Activated CD4-positive, alpha-beta memory T cell treated with anti-CD3 and anti-CD28 coated beads, Interleukin-2, amount 10 ng/mL, durations not matched to agents 7 days and 5 days (primary cell): ENCODE data around the gene FSIP1. TPM values are rescaled to one million over a fixed set of nuclear protein-coding genes. Genes with fewer than 3 reads are reported as not detected.

ENCODE experiments used
- CTCF ChIA-PET: fragments of 350-600 bp; sonication (Branson Sonifier 250); formaldehyde crosslinking; loops from one replicate; lab custom pipeline; 2021; ENCODE audit warnings: antibody characterized with exemption, inconsistent platforms; lab: Charles Lee
- POLR2A ChIA-PET: fragments of 350-600 bp; sonication (Branson Sonifier 250); formaldehyde crosslinking; loops from one replicate; lab custom pipeline; 2021; ENCODE audit warnings: antibody characterized with exemption; lab: Charles Lee
- DNase-seq: peaks from one replicate; pipeline ENCODE4 v3.0.0-alpha.2; 2020
- H3K27ac Mint-ChIP-seq: one replicate; pipeline ENCODE4 v1.8.0; 2021; ENCODE audit warnings: mild to moderate bottlenecking, mixed read lengths
- H3K27me3 Mint-ChIP-seq: one replicate; pipeline ENCODE4 v1.8.0; 2021; ENCODE audit warnings: mixed read lengths
- H3K36me3 Mint-ChIP-seq: one replicate; pipeline ENCODE4 v1.8.0; 2021; ENCODE audit warnings: low read depth, mixed read lengths
- H3K4me1 Mint-ChIP-seq: one replicate; pipeline ENCODE4 v1.8.0; 2021; ENCODE audit warnings: mixed read lengths
- H3K4me3 Mint-ChIP-seq: one replicate; pipeline ENCODE4 v1.8.0; 2021; ENCODE audit warnings: mild to moderate bottlenecking, mixed read lengths
- H3K9me3 Mint-ChIP-seq: one replicate; pipeline ENCODE4 v1.8.0; 2021; ENCODE audit warnings: mixed read lengths
- total RNA-seq, 2 experiments: library from RNA; stranded (reverse); gene quantifications; one replicate each; pipeline ENCODE4 v1.2.3, GENCODE V29; 2021

FSIP1 gene
- total RNA-seq, 2 experiments from 2014 or later, result 0.58 to 0.88 TPM

- H3K27ac Mint-ChIP-seq, result no peak overlapping the region
- ChIA-PET POLR2A (interaction anchor here (1.2 to 2.6 kb wide), 3 partner anchors 9 to 19 kb away, joined by 3 to 21 read pairs (median 4); no protein-coding TSS in a partner anchor), CTCF (interaction anchor here (1.7 to 2.1 kb wide), 2 partner anchors 11 to 15 kb away, joined by 5 to 7 read pairs; no protein-coding TSS in a partner anchor)
- H3K4me3 Mint-ChIP-seq, result no peak overlapping the region
- H3K4me1 Mint-ChIP-seq, result peaks cover 19% of the 10 kb centered on the region
- no peak for DNase-seq
- H3K9me3 Mint-ChIP-seq, result peaks cover 43% of the 10 kb centered on the region
- H3K36me3 Mint-ChIP-seq, result peaks cover 52% of the 10 kb centered on the region
- H3K27me3 Mint-ChIP-seq, result peaks cover 5% of the 10 kb centered on the region
Observed at GRCh38 chr15:39610665-39611064, 172.0 kb downstream of the FSIP1 start.

- peaks cover 17% of the 10 kb centered on the region for H3K4me1 Mint-ChIP-seq
- H3K36me3 Mint-ChIP-seq, result peaks cover 45% of the 10 kb centered on the region
- ChIA-PET CTCF (interaction anchor here (1.2 to 2.1 kb wide), 3 partner anchors 14 to 148 kb away, joined by 3 to 7 read pairs (median 5); no protein-coding TSS in a partner anchor), POLR2A (interaction anchor here (1.2 to 3.0 kb wide), 4 partner anchors 8 to 20 kb away, joined by 3 to 19 read pairs (median 6); no protein-coding TSS in a partner anchor)
- no peak overlapping the region for H3K4me3 Mint-ChIP-seq
- peaks cover 38% of the 10 kb centered on the region for H3K9me3 Mint-ChIP-seq
- H3K27ac Mint-ChIP-seq, result no peak overlapping the region
- H3K27me3 Mint-ChIP-seq, result peaks cover 3% of the 10 kb centered on the region
- DNase-seq, result no peak
Observed at GRCh38 chr15:39609166-39609916, 173.3 kb downstream of the FSIP1 start.

- POLR2A ChIA-PET, result interaction anchor here (1.7 to 3.0 kb wide), 2 partner anchors 17 to 21 kb away, joined by 9 to 19 read pairs; no protein-coding TSS in a partner anchor
- H3K4me1 Mint-ChIP-seq, result peaks cover 17% of the 10 kb centered on the region
- peaks cover 31% of the 10 kb centered on the region for H3K9me3 Mint-ChIP-seq
Observed at GRCh38 chr15:39608185-39609139, 174.2 kb downstream of the FSIP1 start.

GRCh38 chr15:39605146-39605545 is 177.5 kb downstream of the FSIP1 start:
- Mint-ChIP-seq H3K4me1 (peaks cover 16% of the 10 kb centered on the region), H3K9me3 (peaks cover 9% of the 10 kb centered on the region), H3K36me3 (peaks cover 17% of the 10 kb centered on the region), H3K27me3 (no peaks in the 10 kb centered on the region), H3K27ac (no peak overlapping the region), H3K4me3 (no peak overlapping the region)
- DNase-seq, result no peak
- POLR2A ChIA-PET, result interaction anchor here (0.7 to 0.9 kb wide), 2 partner anchors 11 to 130 kb away, joined by 3 read pairs; no protein-coding TSS in a partner anchor
- CTCF ChIA-PET, result interaction anchor here (1.0 to 1.5 kb wide), 2 partner anchors 15 to 151 kb away, joined by 3 read pairs; no protein-coding TSS in a partner anchor

More at GRCh38 chr15:39608185-39609139, 174.2 kb downstream of the FSIP1 start:
- CTCF ChIA-PET, result interaction anchor here (0.7 to 1.0 kb wide), 2 partner anchors 16 to 28 kb away, joined by 3 to 4 read pairs; no protein-coding TSS in a partner anchor
- no peak for DNase-seq
- peaks cover 37% of the 10 kb centered on the region for H3K36me3 Mint-ChIP-seq
- H3K27me3 Mint-ChIP-seq, result peaks cover 3% of the 10 kb centered on the region
- H3K4me3 Mint-ChIP-seq, result no peak overlapping the region
- H3K27ac Mint-ChIP-seq, result peak overlapping the region; percentile 34

- CTCF ChIA-PET, result interaction anchor here (1.0 kb wide), 1 partner anchor 155 kb away, joined by 3 read pairs; no protein-coding TSS in a partner anchor
Observed at GRCh38 chr15:39602143-39602542, 180.5 kb downstream of the FSIP1 start.

GRCh38 chr15:39599871-39600270 is 182.8 kb downstream of the FSIP1 start:
- peaks cover 3% of the 10 kb centered on the region for H3K27me3 Mint-ChIP-seq

More at GRCh38 chr15:39602143-39602542, 180.5 kb downstream of the FSIP1 start:
- Mint-ChIP-seq H3K4me1 (no peaks in the 10 kb centered on the region), H3K27me3 (peaks cover 3% of the 10 kb centered on the region), H3K36me3 (no peaks in the 10 kb centered on the region), H3K9me3 (no peaks in the 10 kb centered on the region), H3K27ac (no peak overlapping the region), H3K4me3 (no peak overlapping the region)
- POLR2A ChIA-PET, result no interaction called here
- no peak for DNase-seq

GRCh38 chr15:39598958-39599845 is 183.4 kb downstream of the FSIP1 start:
- peaks cover 3% of the 10 kb centered on the region for H3K27me3 Mint-ChIP-seq
- peaks cover 2% of the 10 kb centered on the region for H3K4me1 Mint-ChIP-seq
- H3K4me3 Mint-ChIP-seq, result no peak overlapping the region
- no peaks in the 10 kb centered on the region for H3K9me3 Mint-ChIP-seq
- ChIA-PET POLR2A (no interaction called here), CTCF (interaction anchor here (1.2 to 1.7 kb wide), 2 partner anchors 31 to 87 kb away, joined by 3 to 5 read pairs; no protein-coding TSS in a partner anchor)
- no peaks in the 10 kb centered on the region for H3K36me3 Mint-ChIP-seq
- H3K27ac Mint-ChIP-seq, result no peak overlapping the region
- no peak for DNase-seq

More at GRCh38 chr15:39599871-39600270, 182.8 kb downstream of the FSIP1 start:
- POLR2A ChIA-PET, result no interaction called here
- H3K36me3 Mint-ChIP-seq, result no peaks in the 10 kb centered on the region
- no peak overlapping the region for H3K4me3 Mint-ChIP-seq
- H3K9me3 Mint-ChIP-seq, result no peaks in the 10 kb centered on the region
- no peak overlapping the region for H3K27ac Mint-ChIP-seq
- CTCF ChIA-PET, result interaction anchor here (1.2 to 1.7 kb wide), 2 partner anchors 30 to 87 kb away, joined by 3 to 5 read pairs; no protein-coding TSS in a partner anchor
- no peaks in the 10 kb centered on the region for H3K4me1 Mint-ChIP-seq
- DNase-seq, result no peak

- Mint-ChIP-seq H3K36me3 (no peaks in the 10 kb centered on the region), H3K9me3 (no peaks in the 10 kb centered on the region), H3K27ac (no peak overlapping the region), H3K4me1 (peaks cover 7% of the 10 kb centered on the region), H3K27me3 (peaks cover 3% of the 10 kb centered on the region), H3K4me3 (no peak overlapping the region)
- POLR2A ChIA-PET, result no interaction called here
- CTCF ChIA-PET, result no interaction called here
- no peak for DNase-seq
Observed at GRCh38 chr15:39598186-39598850, 184.3 kb downstream of the FSIP1 start.

- DNase-seq, result no peak
- no peaks in the 10 kb centered on the region for H3K36me3 Mint-ChIP-seq
- ChIA-PET CTCF (no interaction called here), POLR2A (no interaction called here)
- peaks cover 7% of the 10 kb centered on the region for H3K4me1 Mint-ChIP-seq
- H3K4me3 Mint-ChIP-seq, result no peak overlapping the region
- no peaks in the 10 kb centered on the region for H3K9me3 Mint-ChIP-seq
- no peak overlapping the region for H3K27ac Mint-ChIP-seq
- peaks cover 3% of the 10 kb centered on the region for H3K27me3 Mint-ChIP-seq
Observed at GRCh38 chr15:39597751-39598185, 184.9 kb downstream of the FSIP1 start.

GRCh38 chr15:39597336-39597735 is 185.3 kb downstream of the FSIP1 start:
- ChIA-PET CTCF (no interaction called here), POLR2A (no interaction called here)
- H3K4me3 Mint-ChIP-seq, result no peak overlapping the region
- H3K27ac Mint-ChIP-seq, result no peak overlapping the region
- H3K36me3 Mint-ChIP-seq, result no peaks in the 10 kb centered on the region
- peaks cover 7% of the 10 kb centered on the region for H3K4me1 Mint-ChIP-seq
- H3K27me3 Mint-ChIP-seq, result peaks cover 5% of the 10 kb centered on the region
- no peaks in the 10 kb centered on the region for H3K9me3 Mint-ChIP-seq
- no peak for DNase-seq

GRCh38 chr15:39596358-39597051 is 186.1 kb downstream of the FSIP1 start:
- Mint-ChIP-seq H3K36me3 (no peaks in the 10 kb centered on the region), H3K27me3 (peaks cover 6% of the 10 kb centered on the region), H3K27ac (no peak overlapping the region), H3K4me3 (no peak overlapping the region), H3K4me1 (peaks cover 7% of the 10 kb centered on the region), H3K9me3 (no peaks in the 10 kb centered on the region)
- CTCF ChIA-PET, result no interaction called here
- no peak for DNase-seq
- POLR2A ChIA-PET, result no interaction called here
